ENCODE data around the gene MINK1. TPM values are rescaled to one million over a fixed set of nuclear protein-coding genes. Genes with fewer than 3 reads are reported as not detected.

The MINK1 gene
- total and polyA plus RNA-seq, 2 of the 8 experiments (the other 6 are each of a cell fraction or from before 2014, with no cell fraction given) = 26.9 to 77.7 TPM

GRCh38 chr17:4852567-4853207 is 19.5 kb downstream of the MINK1 start (continued):
- TF ChIP-seq RNF2 (IDR thresholded peaks at IDR 0.05; ENCODE audit: borderline replicate concordance, low read depth, low read length, missing control alignments, poor library complexity, severe bottlenecking) = no peak
